Tibial artery (tissue), 4 donors: ENCODE measurements around the gene DPF3.

Source experiments
- DNase-seq, 2 donors: peaks; one replicate each; pipeline ENCODE4 v3.0.0-alpha.2; 2019
- H3K27ac ChIP-seq, 2 donors: fragments of 200-600 bp; sonication (generic) in 1 of 2; 1 replicate in 1 of 2; 2 replicates in 1 of 2; pipeline ENCODE4 v1.5.1; 2018 to 2019; ENCODE audit warnings: mild to moderate bottlenecking in 1 of 2
- H3K27me3 ChIP-seq, 2 donors: fragments of 200-600 bp; sonication (generic) in 1 of 2; one replicate each; pipeline versions ENCODE4 v1.5.1 to v1.6.0; 2016 to 2019
- H3K36me3 ChIP-seq, 3 donors: fragments of 200-600 bp; sonication (generic) in 2 of 3; one replicate each; pipeline ENCODE4 v1.5.1; 2016 to 2019; ENCODE audit warnings: mild to moderate bottlenecking in 2 of 3
- H3K4me1 ChIP-seq, 4 donors: fragments of 200-600 bp; sonication (generic) in 2 of 4; 1 replicate in 3 of 4; 2 replicates in 1 of 4; pipeline ENCODE4 v1.5.1; 2016 to 2019
- H3K4me3 ChIP-seq, 2 donors: fragments of 200-600 bp; sonication (generic) in 1 of 2; 1 replicate in 1 of 2; 2 replicates in 1 of 2; pipeline ENCODE4 v1.5.1; 2018 to 2019; ENCODE audit warnings: mild to moderate bottlenecking in 2 of 2
- H3K9me3 ChIP-seq, 3 donors: fragments of 200-600 bp; sonication (generic) in 1 of 3; one replicate each; pipeline ENCODE4 v1.5.1; 2016 to 2019
- intact Hi-C: fragments of 100-400 bp; cut with DNase I; formaldehyde crosslinking; loops from one replicate; pipeline ENCODE4 v1.15.0; 2023; ENCODE audit warnings: low total_unique reads
- TF ChIP-seq, protein P1 (sequence below), 2 experiments: fragments of 200-600 bp in 1 of 2; fragments of 450-650 bp in 1 of 2; IDR thresholded peaks; one replicate each; pipeline ENCODE4 v1.5.1; 2017 to 2019; ENCODE audit warnings: antibody characterized with exemption in 2 of 2, mild to moderate bottlenecking in 1 of 2, moderate library complexity in 1 of 2

DPF3 gene

DNA sequence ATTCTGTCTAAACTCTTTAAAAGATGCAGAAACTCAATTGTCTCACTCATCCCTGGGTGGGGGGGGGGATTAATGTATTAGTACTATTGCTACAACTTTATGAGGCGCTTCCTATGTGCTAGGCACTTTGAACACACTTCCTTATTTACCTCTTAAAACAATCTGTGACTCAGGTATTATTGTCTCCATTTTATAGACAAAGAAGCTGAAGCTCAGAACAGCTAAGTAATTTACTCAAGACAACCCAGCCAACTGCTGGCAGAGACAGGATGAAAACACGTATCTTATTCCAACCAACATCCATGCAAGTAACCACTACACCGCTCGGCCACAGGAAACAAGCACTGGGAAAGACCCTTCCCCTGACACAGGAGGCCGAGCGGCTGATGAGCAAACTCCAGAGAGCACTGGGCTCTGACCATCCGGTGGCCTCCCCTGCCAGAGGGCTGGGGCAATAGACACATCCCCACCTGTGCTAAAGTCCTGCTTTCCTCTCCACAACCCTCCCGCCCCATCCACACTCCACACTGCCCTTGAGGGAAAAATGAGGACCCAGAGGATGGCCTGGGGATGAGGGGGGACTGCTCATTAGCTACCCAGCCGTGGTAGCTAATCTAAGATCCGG lies 244.2 kb downstream of the DPF3 start:
- TF ChIP-seq, protein P1, sequence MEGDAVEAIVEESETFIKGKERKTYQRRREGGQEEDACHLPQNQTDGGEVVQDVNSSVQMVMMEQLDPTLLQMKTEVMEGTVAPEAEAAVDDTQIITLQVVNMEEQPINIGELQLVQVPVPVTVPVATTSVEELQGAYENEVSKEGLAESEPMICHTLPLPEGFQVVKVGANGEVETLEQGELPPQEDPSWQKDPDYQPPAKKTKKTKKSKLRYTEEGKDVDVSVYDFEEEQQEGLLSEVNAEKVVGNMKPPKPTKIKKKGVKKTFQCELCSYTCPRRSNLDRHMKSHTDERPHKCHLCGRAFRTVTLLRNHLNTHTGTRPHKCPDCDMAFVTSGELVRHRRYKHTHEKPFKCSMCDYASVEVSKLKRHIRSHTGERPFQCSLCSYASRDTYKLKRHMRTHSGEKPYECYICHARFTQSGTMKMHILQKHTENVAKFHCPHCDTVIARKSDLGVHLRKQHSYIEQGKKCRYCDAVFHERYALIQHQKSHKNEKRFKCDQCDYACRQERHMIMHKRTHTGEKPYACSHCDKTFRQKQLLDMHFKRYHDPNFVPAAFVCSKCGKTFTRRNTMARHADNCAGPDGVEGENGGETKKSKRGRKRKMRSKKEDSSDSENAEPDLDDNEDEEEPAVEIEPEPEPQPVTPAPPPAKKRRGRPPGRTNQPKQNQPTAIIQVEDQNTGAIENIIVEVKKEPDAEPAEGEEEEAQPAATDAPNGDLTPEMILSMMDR (IDR thresholded peaks at IDR 0.05) = no peak
- H3K4me3 ChIP-seq = no peak overlapping the region
- H3K27ac ChIP-seq = no peak overlapping the region
- peaks cover 0 to 13% (median 3%) of the 10 kb centered on the region in 4 donors for H3K4me1 ChIP-seq
- no peaks in the 10 kb centered on the region for H3K36me3 ChIP-seq
- DNase-seq = no peak
- no peaks in the 10 kb centered on the region for H3K9me3 ChIP-seq
- no peaks in the 10 kb centered on the region for H3K27me3 ChIP-seq
- intact Hi-C loops = no loop called here

GRCh38 chr14:72647782-72648181 lies 246.1 kb downstream of the DPF3 start:
- Histone ChIP-seq H3K9me3 (no peaks in the 10 kb centered on the region), H3K27me3 (no peaks in the 10 kb centered on the region), H3K4me3 (no peak overlapping the region), H3K27ac (no peak overlapping the region), H3K4me1 (peaks cover 0 to 22% (median 11%) of the 10 kb centered on the region in 4 donors), H3K36me3 (no peaks in the 10 kb centered on the region)
- intact Hi-C loops = no loop called here
- TF ChIP-seq, protein P1 (IDR thresholded peaks at IDR 0.05) = no peak
- no peak for DNase-seq

DNA sequence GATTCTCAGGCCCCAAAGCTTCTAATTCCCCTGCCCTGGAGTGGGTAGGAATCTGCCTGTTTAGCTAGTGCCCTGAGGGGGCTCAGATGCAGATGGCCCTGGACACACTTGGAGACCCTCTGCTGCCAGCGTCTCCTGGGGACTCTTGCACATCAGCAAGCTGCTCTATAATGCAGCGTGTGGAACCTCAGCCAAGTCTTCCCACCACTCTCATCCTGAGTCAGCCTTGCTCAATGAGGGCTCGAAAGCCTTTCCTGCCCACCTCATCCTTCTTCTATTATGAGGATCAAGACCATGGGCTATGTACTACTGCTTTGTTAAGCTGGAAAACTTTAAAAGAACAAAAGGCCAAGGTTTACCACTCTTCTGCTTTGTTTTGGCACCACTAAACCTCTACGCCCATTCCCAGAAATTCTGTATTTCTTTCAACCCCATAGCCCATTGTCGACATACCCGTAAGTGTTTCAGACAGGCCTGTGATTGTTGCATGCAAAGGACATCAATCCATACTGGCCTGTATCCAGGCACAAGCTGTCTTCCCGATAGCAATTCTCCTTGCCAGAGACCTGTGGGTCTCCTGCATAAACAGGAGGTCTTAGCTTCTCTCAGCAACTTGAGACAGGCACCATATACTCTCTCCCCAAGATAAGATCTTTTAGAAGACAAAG lies 246.9 kb downstream of the DPF3 start:
- no peak for DNase-seq

DNA sequence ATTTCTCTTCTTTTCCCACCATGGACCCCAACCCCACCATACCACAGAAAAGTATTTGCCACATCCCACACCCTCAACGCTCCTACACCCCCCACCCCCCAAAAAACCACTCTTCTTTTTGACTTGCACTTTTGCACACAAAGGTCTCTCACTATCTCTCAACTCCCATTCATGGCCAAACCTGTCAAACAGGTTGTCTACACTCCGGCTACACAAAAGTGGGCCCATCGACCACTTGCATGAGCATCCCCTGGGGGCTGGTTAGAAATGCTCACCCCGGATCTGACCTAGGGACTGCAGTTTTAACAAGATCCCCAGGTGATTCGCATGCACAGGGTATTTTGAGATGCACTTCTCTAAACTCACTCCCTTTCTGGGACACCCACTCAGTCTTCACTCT lies 248.2 kb downstream of the DPF3 start:
- Histone ChIP-seq H3K27me3 (no peaks in the 10 kb centered on the region), H3K9me3 (no peaks in the 10 kb centered on the region), H3K36me3 (no peaks in the 10 kb centered on the region), H3K27ac (no peak overlapping the region), H3K4me3 (no peak overlapping the region), H3K4me1 (peaks cover 0 to 15% (median 9%) of the 10 kb centered on the region in 4 donors)
- no peak for DNase-seq
- intact Hi-C loops = no loop called here
- TF ChIP-seq, protein P1 (IDR thresholded peaks at IDR 0.05) = no peak

More for the DNA sequence above, 246.9 kb downstream of the DPF3 start:
- TF ChIP-seq, protein P1 (IDR thresholded peaks at IDR 0.05) = no peak
- no peak overlapping the region for H3K4me3 ChIP-seq
- H3K27me3 ChIP-seq = no peaks in the 10 kb centered on the region
- no peaks in the 10 kb centered on the region for H3K36me3 ChIP-seq
- H3K9me3 ChIP-seq = no peaks in the 10 kb centered on the region
- peaks cover 0 to 26% (median 12%) of the 10 kb centered on the region in 4 donors for H3K4me1 ChIP-seq
- intact Hi-C loops = no loop called here
- no peak overlapping the region for H3K27ac ChIP-seq

DNA sequence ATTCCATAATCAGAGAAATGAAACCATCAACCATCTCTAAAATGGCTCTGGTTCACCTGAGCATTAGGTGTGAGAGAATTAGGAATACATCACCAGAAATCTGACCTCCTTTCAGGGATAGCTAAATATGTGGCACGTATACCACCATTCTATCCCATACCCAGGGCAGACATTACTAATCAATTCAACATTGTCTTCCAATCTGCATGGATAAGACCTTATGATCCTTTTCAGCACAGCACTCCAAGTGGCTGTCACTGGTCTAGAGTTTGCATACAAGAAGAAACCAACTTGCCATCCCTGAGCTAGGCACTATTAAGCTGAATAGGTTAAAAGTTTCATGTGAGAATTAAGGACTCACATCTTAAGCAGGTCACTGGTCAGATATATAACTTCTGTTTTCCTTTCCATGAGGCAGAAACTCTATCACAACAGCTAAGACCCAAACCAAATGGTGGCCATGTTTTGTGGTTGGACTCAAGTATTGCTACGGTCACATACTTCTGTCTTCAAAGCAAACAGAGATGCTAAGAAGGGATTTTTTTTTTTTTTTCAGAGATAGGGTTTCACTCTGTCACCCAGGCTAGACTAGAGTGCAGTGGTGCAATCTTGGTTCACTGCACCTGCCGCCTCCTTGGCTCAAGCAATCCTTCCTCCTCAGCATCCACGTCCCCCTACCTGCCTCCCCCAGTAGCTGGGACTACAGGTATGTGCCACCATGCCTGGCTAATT lies 249.0 kb downstream of the DPF3 start:
- H3K4me1 ChIP-seq = peaks cover 0 to 13% (median 9%) of the 10 kb centered on the region in 4 donors
- DNase-seq = no peak
- intact Hi-C loops = no loop called here
- TF ChIP-seq, protein P1 (IDR thresholded peaks at IDR 0.05) = no peak
- no peak overlapping the region for H3K27ac ChIP-seq
- H3K36me3 ChIP-seq = no peaks in the 10 kb centered on the region
- no peaks in the 10 kb centered on the region for H3K27me3 ChIP-seq
- H3K9me3 ChIP-seq = no peaks in the 10 kb centered on the region
- H3K4me3 ChIP-seq = no peak overlapping the region
